ENCODE data around the gene CRIP2.

The CRIP2 gene

DNA sequence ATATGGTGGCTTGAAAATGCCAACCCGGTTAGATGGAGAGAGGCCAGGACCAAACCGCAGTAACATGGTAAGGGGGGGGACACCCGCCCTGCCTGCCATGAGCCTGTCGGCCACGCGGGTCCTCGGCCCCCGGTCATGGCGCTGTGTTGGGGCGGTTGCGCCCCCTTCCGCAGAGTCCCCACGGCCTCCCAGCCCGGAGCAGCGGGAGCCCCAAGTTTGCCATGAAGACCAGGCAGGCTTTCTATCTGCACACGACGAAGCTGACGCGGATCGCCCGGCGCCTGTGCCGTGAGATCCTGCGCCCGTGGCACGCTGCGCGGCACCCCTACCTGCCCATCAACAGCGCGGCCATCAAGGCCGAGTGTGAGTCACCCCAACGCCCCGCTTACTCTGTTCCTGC lies 10.1 kb upstream of the CRIP2 start:
- DNase-seq (ENCODE audit: low spot score): no peak

DNA sequence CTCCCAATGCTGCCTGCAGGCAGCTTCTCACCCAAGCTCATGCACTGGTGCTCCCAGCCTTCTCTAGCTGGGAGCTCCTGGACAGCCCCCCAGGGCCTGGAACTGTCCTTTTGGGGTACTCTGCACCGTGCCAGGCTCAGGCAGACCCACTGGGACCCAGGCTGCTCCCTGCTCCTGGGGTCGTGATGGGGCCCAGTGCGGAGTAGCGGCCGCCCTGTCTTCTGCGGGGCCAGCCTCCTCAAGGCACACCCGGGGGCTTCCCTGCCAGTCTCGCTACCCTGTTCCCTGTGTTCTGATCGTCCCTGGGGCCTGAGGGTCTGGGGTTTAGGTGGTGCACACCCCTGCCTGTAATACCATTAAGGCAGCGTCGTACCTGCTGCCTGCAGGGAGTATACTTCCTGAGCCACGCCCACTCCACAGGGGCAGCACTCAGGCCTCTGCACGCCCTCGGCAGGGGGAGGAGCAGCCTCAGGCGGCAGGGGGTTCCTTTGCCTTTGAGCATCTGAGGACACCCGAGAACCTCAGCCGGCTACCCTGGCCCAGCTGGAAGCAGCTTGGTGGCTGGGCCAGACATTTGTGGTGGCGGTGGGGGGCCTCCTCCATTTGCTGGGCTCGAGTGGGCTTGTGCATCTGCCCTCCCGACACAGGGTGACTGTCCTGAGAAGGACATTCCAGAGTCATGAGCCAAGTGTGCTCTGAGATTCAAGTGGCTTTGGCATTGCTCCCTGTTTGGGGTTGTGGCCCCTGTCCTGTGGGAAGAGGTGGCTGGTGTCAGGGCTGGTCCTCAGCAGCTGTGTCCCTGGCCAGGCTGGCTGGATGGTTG lies 9.2 kb upstream of the CRIP2 start:
- peak; percentile 61 for DNase-seq (ENCODE audit: low spot score)

DNA sequence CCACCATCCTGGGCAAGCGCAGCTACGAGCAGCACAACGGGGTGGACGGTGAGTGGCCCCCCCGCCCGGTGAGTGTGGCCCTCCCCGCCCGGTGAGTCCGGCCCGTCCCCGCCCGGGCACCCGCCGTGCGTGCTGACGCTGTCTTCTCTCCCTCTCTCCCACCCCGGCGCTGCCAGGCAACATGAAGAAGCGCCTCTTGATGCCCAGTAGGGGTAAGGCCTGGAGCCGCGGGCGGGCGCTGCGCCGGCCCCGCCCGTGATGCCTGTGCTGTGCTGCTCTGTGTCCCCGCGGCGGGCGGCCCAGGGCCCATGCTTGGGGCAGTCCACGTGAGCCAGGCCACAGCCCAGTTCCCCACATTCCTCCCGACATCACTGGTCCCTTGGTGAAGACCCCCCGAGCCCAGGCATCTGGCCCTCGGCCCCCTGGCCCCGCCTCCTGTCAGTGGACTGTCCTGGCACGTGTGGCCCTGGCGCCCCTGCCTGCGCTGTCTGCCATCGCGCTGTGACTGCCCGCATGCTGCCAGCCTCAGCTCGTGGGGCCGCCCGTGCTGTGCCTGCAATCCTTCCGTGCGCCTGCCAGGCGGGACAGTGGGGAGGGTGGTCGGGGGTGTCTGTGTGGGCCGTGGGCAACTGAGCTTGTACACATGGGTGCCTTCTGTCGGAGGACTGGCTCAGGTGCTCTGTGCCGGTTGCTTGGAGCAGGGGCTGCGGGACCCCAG lies 7.9 kb upstream of the CRIP2 start:
- DNase-seq (ENCODE audit: low spot score): no peak

DNA sequence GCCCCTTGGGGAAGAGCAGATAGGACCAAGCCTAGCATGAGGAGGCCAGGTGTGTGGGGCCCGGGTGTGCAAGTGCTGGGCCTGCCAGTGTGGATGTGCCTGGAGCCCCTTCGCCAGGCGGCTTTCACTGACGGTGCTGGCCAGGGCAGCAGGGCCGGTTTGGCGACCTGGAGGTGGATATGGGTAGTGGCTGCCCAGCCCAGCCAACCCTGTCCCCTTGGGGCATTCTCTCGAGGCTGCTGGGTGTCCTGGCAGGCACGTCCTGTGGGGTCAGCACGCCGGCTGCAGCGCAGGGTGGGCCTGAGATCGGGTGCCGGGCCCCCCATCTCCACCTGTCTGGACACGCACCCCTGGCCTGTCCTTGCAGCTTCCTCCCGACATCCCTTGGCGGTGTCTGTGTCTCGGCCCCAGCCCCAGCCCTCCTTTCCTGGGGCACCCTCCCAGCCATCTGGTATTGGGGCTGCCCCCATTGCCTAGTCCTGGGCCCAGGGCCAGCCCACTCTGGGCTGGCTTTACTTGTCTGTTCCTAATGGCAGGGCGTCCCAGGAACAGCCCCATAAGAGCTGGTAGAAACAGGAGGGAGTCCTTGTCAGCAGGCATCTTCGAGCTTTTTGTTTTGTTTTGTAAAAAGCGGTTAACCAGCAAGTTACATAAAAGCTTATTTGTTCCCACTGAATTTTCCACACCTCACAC lies 7.2 kb upstream of the CRIP2 start:
- DNase-seq (ENCODE audit: low spot score): no peak

DNA sequence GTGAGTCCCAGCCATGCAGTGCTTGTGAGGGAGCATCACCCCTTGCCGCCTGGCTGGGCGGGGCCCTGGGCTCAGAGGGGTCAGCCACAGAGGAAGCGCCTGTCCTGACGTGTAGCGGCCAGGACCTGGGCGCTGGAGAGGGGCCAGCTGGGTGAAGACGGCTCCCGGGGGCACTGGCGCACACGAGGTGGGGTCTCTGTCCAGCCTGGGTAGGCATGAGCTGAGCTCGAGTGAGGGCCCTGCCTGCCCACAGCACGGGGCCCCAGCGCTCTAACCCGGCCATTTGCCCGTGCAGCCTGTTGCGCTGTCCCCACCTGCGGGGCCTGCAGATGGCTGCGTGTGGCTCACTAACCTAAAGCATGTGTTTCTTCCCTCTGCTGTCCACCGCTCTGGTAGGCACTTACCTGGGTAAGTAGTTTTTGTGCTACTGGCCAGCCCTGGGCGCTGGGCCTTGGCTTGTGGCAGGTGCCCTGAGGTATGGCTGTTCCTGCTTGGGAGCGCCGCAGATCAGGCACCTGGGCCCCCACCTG lies 6.6 kb upstream of the CRIP2 start:
- no peak for DNase-seq (ENCODE audit: low spot score)

DNA sequence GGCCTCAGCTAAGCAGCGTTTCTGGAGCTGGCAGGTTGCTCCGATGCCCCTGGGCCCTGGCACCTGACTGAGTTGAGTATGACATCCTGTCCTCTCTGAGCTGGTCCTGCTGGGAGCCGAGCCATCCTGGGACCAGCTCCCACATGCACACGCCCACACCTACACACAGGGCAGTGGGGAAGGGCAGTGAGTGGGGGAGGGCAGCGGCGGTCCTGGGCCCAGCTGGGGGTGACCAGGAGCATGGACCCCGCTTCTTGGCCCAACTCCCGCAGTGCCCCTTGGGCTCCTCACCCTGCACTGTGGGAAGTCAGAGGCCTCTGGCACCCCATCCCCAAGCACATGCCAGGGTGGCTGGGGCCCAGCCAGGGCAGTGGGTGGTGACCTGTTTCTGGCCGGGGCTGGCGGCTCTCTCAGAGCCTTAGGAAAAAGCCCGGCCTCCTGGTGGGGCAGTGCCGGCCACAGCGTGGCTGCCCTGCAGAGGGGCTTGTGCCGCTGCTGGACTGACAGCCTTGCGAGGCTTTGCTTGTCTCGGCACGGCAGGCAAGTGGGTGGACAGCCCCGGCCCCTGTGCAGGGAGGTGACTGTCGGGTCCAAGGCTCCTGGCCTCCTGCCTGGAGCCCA lies 5.9 kb upstream of the CRIP2 start:
- no peak for DNase-seq (ENCODE audit: low spot score)

DNA sequence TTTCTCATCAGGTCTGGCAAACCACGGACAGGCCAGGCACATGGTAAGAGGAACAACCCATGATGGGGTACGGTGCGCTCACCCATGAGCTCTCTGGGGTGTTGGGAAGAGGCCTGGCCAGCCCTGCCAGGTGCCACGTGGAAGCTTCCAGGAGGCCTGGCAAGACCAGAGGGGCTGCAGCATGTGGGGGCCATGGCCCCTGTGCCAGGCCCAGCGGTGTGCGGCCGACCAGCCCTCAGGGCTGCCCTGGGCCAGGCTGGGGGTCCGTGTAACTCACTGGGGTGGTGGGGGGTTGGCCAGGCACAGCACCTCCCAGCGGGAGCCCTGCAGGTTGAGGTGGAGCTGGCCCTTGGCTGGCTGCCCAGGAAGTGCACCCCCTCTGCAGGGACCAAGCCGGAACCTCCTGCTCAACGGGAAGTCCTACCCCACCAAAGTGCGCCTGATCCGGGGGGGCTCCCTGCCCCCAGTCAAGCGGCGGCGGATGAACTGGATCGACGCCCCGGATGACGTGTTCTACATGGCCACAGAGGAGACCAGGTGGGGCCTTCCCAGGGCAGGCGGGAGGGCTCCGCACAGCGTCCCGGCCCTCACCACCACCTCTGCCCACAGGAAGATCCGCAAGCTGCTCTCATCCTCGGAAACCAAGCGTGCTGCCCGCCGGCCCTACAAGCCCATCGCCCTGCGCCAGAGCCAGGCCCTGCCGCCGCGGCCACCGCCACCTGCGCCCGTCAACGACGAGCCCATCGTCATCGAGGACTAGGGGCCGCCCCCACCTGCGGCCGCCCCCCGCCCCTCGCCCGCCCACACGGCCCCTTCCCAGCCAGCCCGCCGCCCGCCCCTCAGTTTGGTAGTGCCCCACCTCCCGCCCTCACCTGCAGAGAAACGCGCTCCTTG lies 4.9 kb upstream of the CRIP2 start:
- DNase-seq (ENCODE audit: low spot score): no peak

DNA sequence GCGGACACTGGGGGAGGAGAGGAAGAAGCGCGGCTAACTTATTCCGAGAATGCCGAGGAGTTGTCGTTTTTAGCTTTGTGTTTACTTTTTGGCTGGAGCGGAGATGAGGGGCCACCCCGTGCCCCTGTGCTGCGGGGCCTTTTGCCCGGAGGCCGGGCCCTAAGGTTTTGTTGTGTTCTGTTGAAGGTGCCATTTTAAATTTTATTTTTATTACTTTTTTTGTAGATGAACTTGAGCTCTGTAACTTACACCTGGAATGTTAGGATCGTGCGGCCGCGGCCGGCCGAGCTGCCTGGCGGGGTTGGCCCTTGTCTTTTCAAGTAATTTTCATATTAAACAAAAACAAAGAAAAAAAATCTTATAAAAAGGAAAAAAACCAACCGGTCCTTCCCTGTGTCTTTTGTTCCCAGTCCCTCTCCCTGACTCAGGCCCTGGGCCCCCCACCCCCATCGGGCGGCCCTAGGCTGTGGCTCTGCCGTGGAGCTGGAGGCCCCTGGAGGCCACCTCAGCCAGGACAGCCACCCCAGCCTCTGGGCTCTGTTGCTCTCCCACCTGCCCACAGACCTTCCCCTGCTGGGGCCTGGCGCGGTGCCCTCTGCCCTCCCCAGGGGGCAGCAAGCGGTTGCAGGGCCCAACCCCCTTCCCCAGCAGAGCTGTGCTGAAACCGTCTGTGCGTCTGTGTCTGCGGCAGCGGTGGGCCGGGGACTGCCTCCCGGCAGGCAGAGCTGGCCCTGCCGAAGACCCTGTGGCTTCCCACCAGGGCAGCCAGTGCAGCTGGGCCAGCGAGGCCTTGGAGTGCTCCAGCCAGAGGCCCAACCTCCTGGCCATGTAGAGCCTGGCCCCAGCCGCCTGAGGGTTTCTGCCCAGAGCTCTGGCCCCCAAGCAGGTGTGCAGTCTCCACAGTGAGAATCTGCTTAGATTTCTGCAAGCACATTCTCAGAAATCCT lies 4.0 kb upstream of the CRIP2 start:
- DNase-seq (ENCODE audit: low spot score): no peak

DNA sequence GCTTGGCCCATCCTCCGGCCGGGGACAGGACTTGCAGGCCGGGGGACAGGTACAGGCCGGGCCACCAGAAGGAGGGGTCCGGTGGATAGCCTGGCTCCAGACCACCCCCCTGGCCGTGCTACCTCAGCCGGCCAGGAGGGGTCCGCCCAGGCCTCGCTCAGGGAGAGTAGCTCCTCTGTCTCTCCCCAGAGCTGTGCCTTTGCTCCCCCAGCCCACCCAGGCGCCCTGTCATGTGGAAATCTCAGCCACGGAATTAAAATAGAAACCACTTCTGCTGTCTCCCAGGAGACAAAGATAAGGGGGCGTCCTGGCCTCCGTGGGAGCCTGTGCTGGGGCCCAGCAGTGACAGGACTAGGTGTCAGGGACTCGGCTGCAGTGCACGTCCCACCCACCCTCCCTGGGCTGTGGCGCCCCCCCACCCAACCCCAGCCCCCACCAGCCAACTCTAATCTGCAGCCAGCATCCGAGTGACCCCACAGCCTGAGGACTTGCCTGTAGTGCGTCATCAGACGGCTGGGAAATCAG lies 3.3 kb upstream of the CRIP2 start:
- DNase-seq (ENCODE audit: low spot score): no peak

DNA sequence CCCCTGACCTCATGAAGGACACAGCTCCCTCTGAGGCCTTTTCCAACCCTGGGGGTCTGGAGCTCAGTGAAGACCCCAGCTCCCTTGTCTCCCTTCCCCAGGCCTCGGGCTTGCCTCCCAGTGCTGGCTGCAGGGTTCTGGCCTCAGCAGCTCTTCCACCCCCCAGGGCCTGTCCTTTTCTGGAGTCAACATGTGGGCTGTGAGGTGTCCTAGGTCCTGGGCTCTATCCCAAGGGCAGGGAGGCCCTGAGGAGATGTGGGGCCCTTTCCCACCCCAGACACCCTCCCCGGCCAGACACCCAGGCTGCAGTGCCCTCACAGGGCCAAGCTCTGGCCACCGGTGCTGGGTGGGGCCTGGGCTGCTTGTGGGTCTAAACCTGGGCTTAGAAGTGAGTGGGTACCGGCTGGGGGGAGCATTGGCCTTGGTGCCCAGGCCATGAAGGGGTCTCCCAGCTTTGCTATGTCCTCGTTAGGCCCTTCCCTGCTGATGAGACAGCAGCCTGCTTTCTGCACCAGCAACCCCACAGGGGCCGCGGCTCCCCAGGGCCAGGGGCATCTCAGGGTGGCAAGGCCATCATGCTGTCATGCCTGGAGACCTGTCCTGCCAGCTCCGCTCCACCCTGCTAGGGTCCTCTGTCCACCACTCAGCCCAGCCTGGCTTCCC lies 2.7 kb upstream of the CRIP2 start:
- DNase-seq (ENCODE audit: low spot score): no peak

DNA sequence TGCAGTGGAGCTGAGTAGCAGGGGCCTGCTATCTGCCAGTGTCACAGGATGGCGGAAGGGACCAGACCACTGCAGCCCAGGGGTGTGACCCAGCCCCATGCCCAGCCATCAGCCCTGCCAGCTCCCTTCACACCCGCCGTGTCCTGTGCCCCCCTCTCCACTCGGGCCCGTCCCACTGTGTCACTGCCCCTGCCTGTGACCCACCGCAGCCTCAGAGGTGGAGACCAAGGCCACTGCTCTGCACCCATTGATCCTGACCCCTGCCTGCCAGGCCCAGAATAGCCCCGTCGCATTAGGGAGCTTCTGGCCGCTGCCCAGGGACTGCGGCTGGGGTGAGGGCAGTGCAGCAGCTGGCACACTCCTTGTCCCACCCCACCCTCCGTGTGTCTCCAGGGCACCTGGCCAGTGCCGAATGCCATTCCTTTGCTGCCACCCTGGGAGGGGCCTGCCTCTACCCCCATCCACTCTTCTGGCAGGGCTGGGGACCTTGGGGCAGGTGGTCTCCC lies 2.1 kb upstream of the CRIP2 start:
- no peak for DNase-seq (ENCODE audit: low spot score)

DNA sequence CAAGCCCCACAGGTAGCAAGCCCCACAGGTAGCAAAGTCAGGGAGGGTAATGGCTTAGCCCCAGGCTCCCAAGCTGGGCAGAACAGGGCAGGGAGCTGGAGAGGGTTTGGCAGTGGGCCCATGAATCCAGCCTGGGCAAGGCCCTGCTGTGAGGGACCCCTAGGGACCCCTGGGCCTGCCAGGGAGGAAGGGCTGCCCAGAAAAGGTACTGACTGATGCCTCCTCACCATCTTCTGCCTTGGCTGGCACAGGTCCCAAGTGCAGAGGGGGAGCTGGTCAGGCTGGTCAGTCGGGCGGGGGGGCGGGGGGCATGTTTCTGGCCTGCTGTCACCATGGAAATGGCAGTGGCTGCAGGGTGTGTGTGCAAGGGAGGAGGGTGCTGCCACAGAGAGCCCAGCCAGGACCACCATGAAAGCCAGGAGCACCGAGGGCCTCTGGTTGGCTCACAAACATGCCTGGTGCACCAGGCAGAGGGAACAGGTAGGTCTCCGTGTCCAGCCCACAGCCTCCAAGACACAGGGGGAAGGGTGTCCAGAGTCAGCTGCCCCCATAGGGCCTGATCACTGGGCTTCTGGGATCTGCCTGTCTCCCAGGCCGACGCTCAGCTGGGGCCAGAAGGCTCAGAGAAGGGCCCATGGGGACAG lies 1.5 kb upstream of the CRIP2 start:
- no peak for DNase-seq (ENCODE audit: low spot score)

DNA sequence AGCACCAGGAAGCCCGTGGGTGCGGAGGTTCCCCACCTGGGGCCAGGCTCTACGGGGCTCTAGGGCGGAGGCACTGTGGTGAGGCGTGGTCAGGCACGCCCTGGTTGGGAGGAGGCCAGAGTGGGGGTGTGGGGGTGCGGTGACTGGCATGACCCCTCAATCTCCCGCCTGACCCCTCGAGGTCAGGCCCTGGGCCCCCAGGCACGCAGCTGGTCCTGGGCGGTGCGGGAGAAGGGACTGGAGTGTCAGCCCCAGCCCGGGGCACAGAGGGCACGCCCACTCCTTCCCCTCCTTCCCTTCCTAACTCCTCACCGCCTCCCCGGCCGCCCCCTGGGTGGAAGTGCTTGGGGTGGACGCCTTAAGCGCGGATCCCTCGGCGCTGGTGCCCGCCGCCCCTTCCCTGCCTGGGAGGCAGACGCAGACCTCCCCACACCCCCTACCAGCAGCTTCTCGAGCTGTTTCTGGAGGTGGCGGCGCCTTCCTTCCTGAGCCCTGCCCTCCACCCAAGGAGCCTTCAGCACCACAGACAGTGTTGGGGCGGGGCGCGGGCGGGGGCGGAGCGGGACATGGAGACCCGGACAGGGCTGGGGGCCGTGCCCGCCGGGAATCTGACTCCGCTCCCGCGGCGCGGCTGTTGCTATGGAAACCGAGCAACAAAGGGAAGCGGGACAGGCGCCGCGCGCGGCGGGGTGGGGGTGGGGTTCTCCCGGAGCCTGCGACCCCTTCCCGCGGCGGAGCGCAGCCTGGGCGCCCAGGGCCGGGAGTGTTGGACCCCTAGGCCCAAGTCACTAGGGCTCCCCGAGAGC lies 741 bp upstream of the CRIP2 start:
- peak; percentile 62 for DNase-seq (ENCODE audit: low spot score)

DNA sequence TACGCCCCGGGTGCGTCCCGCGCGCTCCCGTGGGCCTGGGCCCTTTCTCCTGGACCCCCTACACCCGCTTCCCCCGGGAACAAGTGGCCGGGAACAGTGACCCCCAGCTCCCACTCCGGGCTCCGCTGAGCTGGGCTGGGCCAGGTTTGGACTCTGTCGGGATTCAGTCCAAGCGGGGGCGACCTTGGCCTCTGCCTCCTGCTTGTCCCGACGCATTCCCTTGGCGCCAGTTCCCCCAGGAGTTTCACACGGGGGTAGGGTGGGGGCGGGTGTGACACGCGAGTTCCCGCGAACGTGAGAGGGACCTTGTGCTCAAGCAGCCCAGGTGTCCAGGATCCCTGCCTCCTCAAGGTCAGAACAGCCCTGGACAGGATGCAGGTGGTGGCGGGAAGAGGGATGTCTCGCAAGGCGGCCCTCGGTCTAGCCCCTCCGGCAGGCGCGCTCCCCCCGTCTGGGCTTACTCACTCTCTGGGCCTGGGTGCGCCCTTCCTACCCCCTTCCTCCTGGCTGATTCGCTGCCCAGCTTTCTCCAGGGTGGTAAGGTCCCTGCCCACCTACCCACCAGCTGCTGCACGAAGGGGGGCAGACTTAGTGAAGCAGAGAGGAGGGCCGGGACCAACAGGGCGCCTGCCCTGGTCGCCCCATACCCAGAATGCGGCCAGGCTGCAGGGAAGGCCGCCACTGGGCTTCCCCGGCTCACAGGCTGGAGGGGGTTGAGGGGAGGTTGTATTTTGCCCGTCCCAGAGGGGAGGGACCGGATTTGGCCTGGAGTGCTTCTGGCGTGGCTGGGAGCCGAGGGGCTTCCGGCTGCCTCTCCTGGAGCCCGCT lies 862 bp downstream of the CRIP2 start:
- DNase-seq (ENCODE audit: low spot score): no peak

DNA sequence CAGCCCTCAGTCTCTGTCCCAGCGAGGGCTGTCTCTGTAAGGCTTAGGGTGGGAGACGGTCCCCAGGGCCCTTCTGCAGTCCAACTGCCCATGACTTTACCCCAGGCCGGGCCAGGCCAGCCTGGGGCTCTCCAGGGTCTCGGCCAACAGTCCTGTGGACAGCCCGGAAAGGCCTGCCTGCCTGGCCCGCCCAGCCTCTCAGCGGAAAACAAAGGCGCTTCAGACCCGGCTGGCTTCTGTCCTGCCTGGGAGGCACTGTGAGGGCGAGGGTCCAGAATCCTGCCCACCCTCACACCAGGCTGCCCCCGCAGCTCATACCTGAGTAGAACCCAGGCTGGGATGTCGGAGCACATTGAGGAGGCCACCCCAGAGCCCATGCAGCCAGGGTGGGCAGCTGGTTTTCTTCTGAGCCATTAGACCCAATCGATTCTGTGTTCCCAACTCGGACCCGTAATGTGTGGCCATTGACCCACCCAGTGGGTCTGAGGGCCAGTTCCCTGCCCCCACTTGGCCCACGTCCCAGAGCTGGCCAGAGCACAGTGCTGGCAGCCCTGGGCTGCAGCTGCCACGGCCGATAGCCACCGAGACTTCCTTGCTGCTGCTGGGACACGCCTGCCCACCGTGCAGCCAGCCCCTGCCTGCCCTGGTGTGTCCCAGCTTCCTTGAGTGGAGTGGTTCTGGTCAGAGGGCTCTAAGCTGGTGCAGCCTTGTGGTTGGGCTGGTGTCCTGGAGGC lies 1.6 kb downstream of the CRIP2 start:
- no peak for DNase-seq (ENCODE audit: low spot score)
